B cell (primary cell): ENCODE results near the gene TECR. TPM values are rescaled to one million over a fixed set of nuclear protein-coding genes. Genes with fewer than 3 reads are reported as not detected.

Experiments
- ATAC-seq: fragments of 200-7000 bp; cut with Tn5 transposase; one replicate; pipeline ENCODE4 v1.10.0; 2021; ENCODE audit warnings: low read depth, mild to moderate bottlenecking, moderate number of reproducible peaks, moderate library complexity
- CTCF ChIA-PET: fragments of 350-600 bp; sonication (Branson Sonifier 250); formaldehyde crosslinking; loops from one replicate; lab custom pipeline; 2021; ENCODE audit warnings: antibody characterized with exemption, inconsistent platforms; lab: Charles Lee
- POLR2A ChIA-PET: fragments of 350-600 bp; sonication (Branson Sonifier 250); formaldehyde crosslinking; loops from one replicate; lab custom pipeline; 2021; ENCODE audit warnings: antibody characterized with exemption; lab: Charles Lee
- DNase-seq: peaks from one replicate; pipeline ENCODE4 v3.0.0; 2013
- H2AFZ ChIP-seq: 2 replicates; pipeline ENCODE4 v1.6.1; 2012; ENCODE audit warnings: mild to moderate bottlenecking, low read depth, low read length; ENCODE audit not compliant: insufficient read depth, poor library complexity, severe bottlenecking
- H3K27ac ChIP-seq, 2 donors: 1 replicate in 1 of 2; 2 replicates in 1 of 2; pipeline ENCODE4 v1.5.1; 2012 to 2013; ENCODE audit warnings: low read length in 2 of 2, mild to moderate bottlenecking in 2 of 2, moderate library complexity in 1 of 2
- H3K27me3 ChIP-seq, 4 experiments: fragments of 200-600 bp in 1 of 4; sonication (generic) in 1 of 4; replicated peaks in 1 of 4; 1 replicate in 2 of 4; 2 replicates in 2 of 4; pipeline versions ENCODE4 v1.6.1 to v1.7.0; 2013 to 2016; ENCODE audit warnings: low read length in 3 of 4, mild to moderate bottlenecking in 2 of 4, mixed read lengths in 1 of 4, moderate library complexity in 1 of 4; ENCODE audit not compliant: insufficient read depth in 4 of 4, control insufficient read depth in 3 of 4; ENCODE audit errors: control extremely low read depth in 1 of 4
- H3K36me3 ChIP-seq, 2 experiments: replicated peaks in 1 of 2; 1 replicate in 1 of 2; 2 replicates in 1 of 2; pipeline versions ENCODE4 v1.6.1 to v1.7.1; 2013; ENCODE audit warnings: low read length in 1 of 2; ENCODE audit not compliant: insufficient read depth in 2 of 2, control insufficient read depth in 1 of 2; ENCODE audit errors: control extremely low read depth in 1 of 2, extremely low read depth in 1 of 2
- H3K4me1 ChIP-seq, 2 donors: fragments of 200-600 bp in 1 of 2; sonication (generic) in 1 of 2; 1 replicate in 1 of 2; 2 replicates in 1 of 2; pipeline versions ENCODE4 v1.5.1 to v1.6.1; 2013 to 2017; ENCODE audit warnings: low read length in 2 of 2; ENCODE audit not compliant: control insufficient read depth in 2 of 2, insufficient read depth in 2 of 2
- H3K4me2 ChIP-seq: replicated peaks from 2 replicates; pipeline ENCODE3; 2012; ENCODE audit warnings: mild to moderate bottlenecking, low read depth, low read length; ENCODE audit not compliant: poor library complexity, severe bottlenecking
- H3K4me3 ChIP-seq, 5 experiments: fragments of 200-600 bp in 1 of 5; sonication (generic) in 1 of 5; 1 replicate in 3 of 5; 2 replicates in 2 of 5; pipeline versions ENCODE4 v1.5.1 to v1.7.0; 2011 to 2016; ENCODE audit warnings: low read length in 4 of 5, mild to moderate bottlenecking in 4 of 5, low read depth in 2 of 5, control low read depth in 1 of 5, moderate library complexity in 1 of 5; ENCODE audit not compliant: insufficient read depth in 1 of 5; ENCODE audit errors: control extremely low read depth in 1 of 5, extremely low read depth in 1 of 5
- H3K79me2 ChIP-seq: fragments of 200-600 bp; sonication (generic); one replicate; pipeline ENCODE4 v1.6.0; 2016; ENCODE audit warnings: low read length; ENCODE audit not compliant: control insufficient read depth, insufficient read depth
- H3K9ac ChIP-seq: fragments of 200-600 bp; sonication (generic); 2 replicates; pipeline ENCODE4 v1.6.1; 2017; ENCODE audit warnings: mild to moderate bottlenecking, low read length, moderate library complexity
- H3K9me3 ChIP-seq, 3 donors: one replicate each; pipeline versions ENCODE4 v1.6.1 to v1.7.1; 2013; ENCODE audit warnings: low read length in 2 of 3; ENCODE audit not compliant: control insufficient read depth in 2 of 3, insufficient read depth in 1 of 3; ENCODE audit errors: control extremely low read depth in 1 of 3
- H4K20me1 ChIP-seq: 2 replicates; pipeline ENCODE4 v1.6.0; 2012; ENCODE audit warnings: mild to moderate bottlenecking, low read length; ENCODE audit not compliant: insufficient read depth, control insufficient read depth, poor library complexity, severe bottlenecking
- H3K27ac Mint-ChIP-seq: one replicate; pipeline ENCODE4 v1.8.0; 2021; ENCODE audit warnings: mixed read lengths
- H3K27me3 Mint-ChIP-seq: one replicate; pipeline ENCODE4 v1.8.0; 2021; ENCODE audit warnings: mixed read lengths
- H3K4me1 Mint-ChIP-seq: one replicate; pipeline ENCODE4 v1.8.0; 2021; ENCODE audit warnings: mixed read lengths
- H3K4me3 Mint-ChIP-seq: one replicate; pipeline ENCODE4 v1.8.0; 2021; ENCODE audit warnings: mixed read lengths
- H3K9me3 Mint-ChIP-seq: one replicate; pipeline ENCODE4 v1.8.0; 2022; ENCODE audit warnings: mixed read lengths; ENCODE audit not compliant: insufficient read depth
- CTCF ChIP-seq: fragments of 200-600 bp; IDR thresholded peaks from one replicate; pipeline ENCODE4 v1.8.0; 2022; ENCODE audit warnings: antibody characterized with exemption, mild to moderate bottlenecking
- EZH2 ChIP-seq: IDR thresholded peaks from 2 replicates; pipeline ENCODE4 v1.6.1; 2012; ENCODE audit warnings: borderline replicate concordance, low read depth, mild to moderate bottlenecking, moderate library complexity, low read length; ENCODE audit not compliant: insufficient read depth, poor library complexity, severe bottlenecking
- WGBS: methylation state at CpG from one replicate; pipeline ENCODE4 v1.1.5; 2013; ENCODE audit warnings: missing lambda C conversion rate; ENCODE audit not compliant: insufficient coverage; 5-methylcytosine and 5-hydroxymethylcytosine counted together
- intact Hi-C: fragments of 100-400 bp; cut with micrococcal nuclease; formaldehyde crosslinking; loops from one replicate; pipeline ENCODE4 v1.10.0; 2022
- polyA plus RNA-seq: library from polyadenylated mRNA; depleted of rRNA; stranded (reverse); fragments of >200 nt; gene quantifications from 2 replicates; pipeline ENCODE4 v1.2.3, GENCODE V29; 2012
- total RNA-seq, 2 donors: library from RNA; stranded (reverse); fragments of 120-200 nt in 1 of 2; gene quantifications; 1 replicate in 1 of 2; 2 replicates in 1 of 2; pipeline versions ENCODE4 v1.2.3 to v1.2.4, GENCODE V29; 2013 to 2022

TECR gene
- total and polyA plus RNA-seq, 2 donors (not counting 1 experiment from before 2014, with no cell fraction given) = 68.9 to 129 TPM

GRCh38 chr19:14595558-14595957, 66.2 kb downstream of the TECR start:
- no peak for DNase-seq
- ATAC-seq = no peak
- Mint-ChIP-seq H3K27me3 (no peaks in the 10 kb centered on the region), H3K4me1 (peaks cover 45% of the 10 kb centered on the region), H3K4me3 (peak overlapping the region; percentile 57), H3K9me3 (peaks cover 6% of the 10 kb centered on the region), H3K27ac (peak overlapping the region; percentile 29)
- H3K36me3 ChIP-seq = peaks cover 2 to 80% of the 10 kb centered on the region in 2 experiments
- ChIA-PET CTCF (interaction anchor here (0.8 to 1.1 kb wide), 2 partner anchors 21 to 88 kb away, joined by 3 read pairs; no protein-coding TSS in a partner anchor), POLR2A (no interaction called here)
- TF ChIP-seq EZH2 (no peak), CTCF (no peak)
- peaks cover 0 to 9% (median 0%) of the 10 kb centered on the region in 3 donors for H3K9me3 ChIP-seq
- H3K27ac ChIP-seq = peak overlapping the region in 1 of 2 donors; percentile 42
- no peak overlapping the region for H2AFZ ChIP-seq
- WGBS = 94% methylated on average over 3 of the region's 3 CpGs
- intact Hi-C loops = no loop called here
- H3K4me1 ChIP-seq = peaks cover 40 to 46% of the 10 kb centered on the region in 2 donors
- peak overlapping the region; percentile 4 for H3K4me2 ChIP-seq
- H3K9ac ChIP-seq = no peak overlapping the region
- H4K20me1 ChIP-seq = peaks cover 70% of the 10 kb centered on the region
- peaks cover 88% of the 10 kb centered on the region for H3K79me2 ChIP-seq
- H3K4me3 ChIP-seq = no peak overlapping the region
- H3K27me3 ChIP-seq = no peaks in the 10 kb centered on the region

GRCh38 chr19:14599548-14600147, 70.3 kb downstream of the TECR start:
- H3K4me1 ChIP-seq = peaks cover 36 to 37% of the 10 kb centered on the region in 2 donors
- H3K9ac ChIP-seq = no peak overlapping the region
- peaks cover 52% of the 10 kb centered on the region for H3K4me1 Mint-ChIP-seq
- H3K27me3 Mint-ChIP-seq = no peaks in the 10 kb centered on the region
- no peak for TF ChIP-seq EZH2
- TF ChIP-seq CTCF = no peak
- peaks cover 51% of the 10 kb centered on the region for H3K79me2 ChIP-seq
- H3K27me3 ChIP-seq = no peaks in the 10 kb centered on the region
- peaks cover 33% of the 10 kb centered on the region for H4K20me1 ChIP-seq
- H3K36me3 ChIP-seq = peaks cover 2 to 77% of the 10 kb centered on the region in 2 experiments
- H3K4me3 ChIP-seq = no peak overlapping the region
- POLR2A ChIA-PET = interaction anchor here (0.9 kb wide), 1 partner anchor 16 kb away, joined by 3 read pairs; no protein-coding TSS in a partner anchor
- H2AFZ ChIP-seq = no peak overlapping the region
- H3K9me3 ChIP-seq = peaks cover 0 to 6% (median 0%) of the 10 kb centered on the region in 3 donors
- no peak for ATAC-seq
- CTCF ChIA-PET = interaction anchor here (0.7 to 2.2 kb wide), 2 partner anchors 25 to 47 kb away, joined by 3 to 8 read pairs; no protein-coding TSS in a partner anchor
- peak overlapping the region; percentile 56 for H3K27ac Mint-ChIP-seq
- 95% methylated on average over 7 of the region's 8 CpGs for WGBS
- no peak overlapping the region for H3K4me2 ChIP-seq
- H3K9me3 Mint-ChIP-seq = peaks cover 6% of the 10 kb centered on the region
- H3K4me3 Mint-ChIP-seq = no peak overlapping the region
- intact Hi-C loops = no loop called here
- H3K27ac ChIP-seq = peak overlapping the region in 1 of 2 donors; percentile 54
- DNase-seq = no peak
